OCI-LY7 (cell line): ENCODE data around the gene SLC4A9.

Experiments
- CTCF ChIP-seq: fragments of 200-600 bp; sonication (generic); conservative IDR thresholded peaks from 2 replicates; pipeline ENCODE4 v1.5.1; 2014; ENCODE audit warnings: mild to moderate bottlenecking, antibody characterized with exemption, low read length, moderate library complexity, mixed read lengths
- EZH2phosphoT487 ChIP-seq: fragments of 200-600 bp; sonication (generic); IDR thresholded peaks from 2 replicates; pipeline ENCODE4 v1.6.1; 2018; ENCODE audit warnings: low read depth, borderline replicate concordance, mild to moderate bottlenecking, mixed run types, antibody characterized with exemption, low read length, moderate library complexity, mixed read lengths

GRCh38 chr5:140312791-140313189, 47.2 kb upstream of the SLC4A9 start:
- TF ChIP-seq CTCF = no peak
- TF ChIP-seq EZH2phosphoT487 = no peak
